Thyroid gland (tissue), 4 donors: ENCODE measurements around the gene ABCC8.

Experiments used
- CTCF ChIP-seq, 6 experiments: fragments of 200-600 bp in 3 of 6; fragments of 450-650 bp in 3 of 6; sonication (generic) in 3 of 6; IDR thresholded peaks; one replicate each; pipeline ENCODE4 v1.5.1; 2016 to 2019; ENCODE audit warnings: antibody characterized with exemption in 6 of 6, mild to moderate bottlenecking in 2 of 6, inconsistent platforms in 1 of 6, moderate library complexity in 1 of 6
- POLR2A ChIP-seq, 2 donors: fragments of 450-650 bp; IDR thresholded peaks; one replicate each; pipeline ENCODE4 v1.6.1; 2017; ENCODE audit warnings: antibody characterized with exemption in 2 of 2, mild to moderate bottlenecking in 2 of 2, moderate library complexity in 1 of 2

DNA sequence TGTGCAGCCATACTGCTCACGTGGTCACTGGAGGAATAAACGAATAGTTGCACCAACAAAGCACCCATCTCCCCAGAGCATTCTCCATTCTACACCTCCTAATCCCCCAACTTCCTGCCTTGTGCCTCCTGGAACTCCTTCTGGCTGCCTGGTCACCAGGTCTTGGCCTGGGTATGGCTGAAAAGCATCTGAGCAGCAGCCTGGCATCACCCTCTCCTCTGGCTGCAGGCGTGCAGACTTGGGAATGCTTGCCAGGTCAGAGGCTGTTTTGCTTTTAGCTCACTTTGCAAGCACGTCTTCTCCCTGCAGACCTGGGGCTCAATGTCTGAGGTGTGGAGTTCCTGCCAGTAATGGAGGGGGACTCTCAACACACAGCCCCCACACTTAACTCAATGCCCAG, 54.9 kb downstream of the ABCC8 start:
- TF ChIP-seq CTCF (IDR thresholded peaks at IDR 0.05) (no peak), POLR2A (IDR thresholded peaks at IDR 0.05) (no peak)
